Measurements from ENCODE around the gene ZNF521. TPM values are rescaled to one million over a fixed set of nuclear protein-coding genes. Genes with fewer than 3 reads are reported as not detected.
A peak's percentile ranks its signal among the peaks of the same experiment; 100 is the strongest.

ZNF521 gene
- total RNA-seq, 1 experiment from 2014 or later, result 0.04 TPM

DNA sequence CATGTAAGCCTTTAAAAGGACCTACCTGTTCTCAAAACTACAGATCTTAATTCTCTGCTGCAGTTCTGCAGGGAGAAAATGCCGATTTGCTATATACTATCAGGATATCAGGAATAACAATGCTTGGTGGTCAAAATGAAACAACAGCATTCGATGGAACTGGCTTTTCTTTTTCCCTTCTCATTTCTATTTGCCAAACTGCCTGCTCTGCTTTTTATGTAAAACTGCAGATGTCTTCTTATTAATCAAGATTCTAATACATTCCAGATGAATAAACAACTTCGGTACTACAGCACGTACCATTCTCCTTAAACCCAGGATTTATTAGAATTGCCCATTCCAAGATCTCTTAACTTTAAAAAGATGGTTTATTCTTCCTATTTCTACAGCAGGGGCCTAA, 100.9 kb downstream of the ZNF521 start:
- Histone ChIP-seq H3K9ac (ENCODE audit: low read length) (no peak overlapping the region), H2AFZ (ENCODE audit: low read length) (no peak overlapping the region), H3K27me3 (ENCODE audit: low read length) (no peaks in the 10 kb centered on the region), H3K9me2 (replicated peaks; ENCODE audit: low read length) (no peaks in the 10 kb centered on the region), H4K20me1 (ENCODE audit: low read length) (no peaks in the 10 kb centered on the region), H3K36me3 (ENCODE audit: low read depth, low read length) (no peaks in the 10 kb centered on the region), H3K79me2 (ENCODE audit: low read length) (no peaks in the 10 kb centered on the region), H3K27ac (ENCODE audit: low read length) (no peak overlapping the region), H3K9me3 (ENCODE audit: low read length) (no peaks in the 10 kb centered on the region), H3K4me1 (ENCODE audit: insufficient read depth, low read length) (peaks cover 46% of the 10 kb centered on the region), H3F3A (ENCODE audit: low read length, unreplicated experiment) (no peaks in the 10 kb centered on the region), H3K4me2 (ENCODE audit: low read length) (no peak overlapping the region), H3K4me3 (ENCODE audit: low read length) (no peak overlapping the region)
- ATAC-seq (no peak), DNase-seq (no peak)
- ChIA-PET POLR2A (ENCODE audit: unreplicated experiment) (no interaction called here), CTCF (no interaction called here)
- no TSS peak for BruUV-seq (replicated peaks)
- TF ChIP-seq EZH2 (IDR thresholded peaks at IDR 0.05; ENCODE audit: low read length, unreplicated experiment), result no peak
- TF ChIP-seq EZH2phosphoT487 (IDR thresholded peaks at IDR 0.05; ENCODE audit: borderline replicate concordance, low read length), result no peak
- TF ChIP-seq, protein P1, sequence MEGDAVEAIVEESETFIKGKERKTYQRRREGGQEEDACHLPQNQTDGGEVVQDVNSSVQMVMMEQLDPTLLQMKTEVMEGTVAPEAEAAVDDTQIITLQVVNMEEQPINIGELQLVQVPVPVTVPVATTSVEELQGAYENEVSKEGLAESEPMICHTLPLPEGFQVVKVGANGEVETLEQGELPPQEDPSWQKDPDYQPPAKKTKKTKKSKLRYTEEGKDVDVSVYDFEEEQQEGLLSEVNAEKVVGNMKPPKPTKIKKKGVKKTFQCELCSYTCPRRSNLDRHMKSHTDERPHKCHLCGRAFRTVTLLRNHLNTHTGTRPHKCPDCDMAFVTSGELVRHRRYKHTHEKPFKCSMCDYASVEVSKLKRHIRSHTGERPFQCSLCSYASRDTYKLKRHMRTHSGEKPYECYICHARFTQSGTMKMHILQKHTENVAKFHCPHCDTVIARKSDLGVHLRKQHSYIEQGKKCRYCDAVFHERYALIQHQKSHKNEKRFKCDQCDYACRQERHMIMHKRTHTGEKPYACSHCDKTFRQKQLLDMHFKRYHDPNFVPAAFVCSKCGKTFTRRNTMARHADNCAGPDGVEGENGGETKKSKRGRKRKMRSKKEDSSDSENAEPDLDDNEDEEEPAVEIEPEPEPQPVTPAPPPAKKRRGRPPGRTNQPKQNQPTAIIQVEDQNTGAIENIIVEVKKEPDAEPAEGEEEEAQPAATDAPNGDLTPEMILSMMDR (conservative IDR thresholded peaks at IDR 0.05; ENCODE audit: low read depth, low read length), result no peak
- intact Hi-C loops (cut with micrococcal nuclease), result no loop called here

DNA sequence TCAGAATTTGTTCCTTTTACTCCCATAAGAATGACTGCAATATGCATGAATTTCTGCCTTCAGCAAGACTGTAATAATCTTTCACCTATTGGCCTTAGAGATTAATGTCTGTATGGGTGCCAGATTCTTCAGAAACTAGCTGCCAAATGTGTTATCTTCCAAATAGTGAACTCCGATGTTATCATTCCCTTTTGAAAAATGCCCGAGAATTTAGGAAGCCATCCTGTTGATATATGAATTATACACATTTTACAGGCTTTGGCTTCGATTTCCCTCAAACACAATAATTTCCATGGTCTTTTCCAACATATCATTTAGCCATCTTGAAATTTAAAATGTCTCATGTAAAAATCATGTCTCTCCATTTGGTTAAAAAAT, 101.5 kb downstream of the ZNF521 start:
- no peaks in the 10 kb centered on the region for H3K27me3 ChIP-seq (ENCODE audit: low read length)
- no peaks in the 10 kb centered on the region for H3K36me3 ChIP-seq (ENCODE audit: low read depth, low read length)
- ATAC-seq, result no peak
- no peaks in the 10 kb centered on the region for H3K79me2 ChIP-seq (ENCODE audit: low read length)
- no peak for DNase-seq
- no peak overlapping the region for H3K9ac ChIP-seq (ENCODE audit: low read length)
- BruUV-seq (replicated peaks), result no TSS peak
- peaks cover 46% of the 10 kb centered on the region for H3K4me1 ChIP-seq (ENCODE audit: insufficient read depth, low read length)
- no peak overlapping the region for H3K4me3 ChIP-seq (ENCODE audit: low read length)
- TF ChIP-seq EZH2 (IDR thresholded peaks at IDR 0.05; ENCODE audit: low read length, unreplicated experiment), result no peak
- no peak for TF ChIP-seq EZH2phosphoT487 (IDR thresholded peaks at IDR 0.05; ENCODE audit: borderline replicate concordance, low read length)
- TF ChIP-seq, protein P1 (conservative IDR thresholded peaks at IDR 0.05; ENCODE audit: low read depth, low read length), result no peak
- ChIA-PET POLR2A (ENCODE audit: unreplicated experiment) (no interaction called here), CTCF (no interaction called here)
- no peaks in the 10 kb centered on the region for H4K20me1 ChIP-seq (ENCODE audit: low read length)
- no peaks in the 10 kb centered on the region for H3K9me3 ChIP-seq (ENCODE audit: low read length)
- no peak overlapping the region for H2AFZ ChIP-seq (ENCODE audit: low read length)
- intact Hi-C loops (cut with micrococcal nuclease), result no loop called here
- no peak overlapping the region for H3K4me2 ChIP-seq (ENCODE audit: low read length)
- no peak overlapping the region for H3K27ac ChIP-seq (ENCODE audit: low read length)
- no peaks in the 10 kb centered on the region for H3K9me2 ChIP-seq (replicated peaks; ENCODE audit: low read length)
- H3F3A ChIP-seq (ENCODE audit: low read length, unreplicated experiment), result no peaks in the 10 kb centered on the region

DNA sequence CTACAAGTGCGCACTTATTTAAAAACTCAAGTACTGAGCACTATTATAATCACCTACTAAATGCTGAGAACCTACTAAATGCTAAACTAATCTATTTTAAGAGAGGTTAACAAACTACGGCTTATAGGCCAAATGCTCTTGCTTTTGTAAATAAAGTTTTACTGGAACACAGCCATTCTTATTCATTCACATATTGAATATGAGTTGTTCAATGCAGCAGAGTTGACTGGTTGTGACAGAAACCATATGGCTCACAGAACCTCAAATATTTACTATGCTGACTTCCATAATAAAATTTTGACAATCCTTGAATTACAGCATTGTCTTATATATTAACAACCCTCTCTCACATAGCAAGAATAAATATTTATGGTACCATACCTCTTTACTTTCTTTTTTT, 103.2 kb downstream of the ZNF521 start:
- TF ChIP-seq EZH2phosphoT487 (IDR thresholded peaks at IDR 0.05; ENCODE audit: borderline replicate concordance, low read length) (no peak), EZH2 (IDR thresholded peaks at IDR 0.05; ENCODE audit: low read length, unreplicated experiment) (no peak)
- TF ChIP-seq, protein P1 (conservative IDR thresholded peaks at IDR 0.05; ENCODE audit: low read depth, low read length), result no peak
- Histone ChIP-seq H3F3A (ENCODE audit: low read length, unreplicated experiment) (no peaks in the 10 kb centered on the region), H3K79me2 (ENCODE audit: low read length) (no peaks in the 10 kb centered on the region), H3K27ac (ENCODE audit: low read length) (peak overlapping the region; percentile 91), H2AFZ (ENCODE audit: low read length) (no peak overlapping the region), H3K9ac (ENCODE audit: low read length) (peak overlapping the region; percentile 59), H3K4me1 (ENCODE audit: insufficient read depth, low read length) (peaks cover 47% of the 10 kb centered on the region), H3K36me3 (ENCODE audit: low read depth, low read length) (no peaks in the 10 kb centered on the region), H3K9me2 (replicated peaks; ENCODE audit: low read length) (no peaks in the 10 kb centered on the region), H3K4me2 (ENCODE audit: low read length) (peak overlapping the region; percentile 73), H4K20me1 (ENCODE audit: low read length) (no peaks in the 10 kb centered on the region), H3K27me3 (ENCODE audit: low read length) (no peaks in the 10 kb centered on the region), H3K4me3 (ENCODE audit: low read length) (peak overlapping the region; percentile 44; the same call in 1 of the 2 replicates), H3K9me3 (ENCODE audit: low read length) (no peaks in the 10 kb centered on the region)
- DNase-seq (peak; percentile 88), ATAC-seq (peak; percentile 62)
- ChIA-PET POLR2A (ENCODE audit: unreplicated experiment) (interaction anchor here (0.7 kb wide), 1 partner anchor 40 kb away, joined by 3 read pairs; no protein-coding TSS in a partner anchor), CTCF (no interaction called here)
- intact Hi-C loops (cut with micrococcal nuclease), result loop anchor here (1.0 to 5.0 kb wide), 5 partner anchors 41 to 381 kb away; partner anchors contain the start of gene ZNF521
- no TSS peak for BruUV-seq (replicated peaks)
